ENCODE results near the gene ABCA7.

DNA sequence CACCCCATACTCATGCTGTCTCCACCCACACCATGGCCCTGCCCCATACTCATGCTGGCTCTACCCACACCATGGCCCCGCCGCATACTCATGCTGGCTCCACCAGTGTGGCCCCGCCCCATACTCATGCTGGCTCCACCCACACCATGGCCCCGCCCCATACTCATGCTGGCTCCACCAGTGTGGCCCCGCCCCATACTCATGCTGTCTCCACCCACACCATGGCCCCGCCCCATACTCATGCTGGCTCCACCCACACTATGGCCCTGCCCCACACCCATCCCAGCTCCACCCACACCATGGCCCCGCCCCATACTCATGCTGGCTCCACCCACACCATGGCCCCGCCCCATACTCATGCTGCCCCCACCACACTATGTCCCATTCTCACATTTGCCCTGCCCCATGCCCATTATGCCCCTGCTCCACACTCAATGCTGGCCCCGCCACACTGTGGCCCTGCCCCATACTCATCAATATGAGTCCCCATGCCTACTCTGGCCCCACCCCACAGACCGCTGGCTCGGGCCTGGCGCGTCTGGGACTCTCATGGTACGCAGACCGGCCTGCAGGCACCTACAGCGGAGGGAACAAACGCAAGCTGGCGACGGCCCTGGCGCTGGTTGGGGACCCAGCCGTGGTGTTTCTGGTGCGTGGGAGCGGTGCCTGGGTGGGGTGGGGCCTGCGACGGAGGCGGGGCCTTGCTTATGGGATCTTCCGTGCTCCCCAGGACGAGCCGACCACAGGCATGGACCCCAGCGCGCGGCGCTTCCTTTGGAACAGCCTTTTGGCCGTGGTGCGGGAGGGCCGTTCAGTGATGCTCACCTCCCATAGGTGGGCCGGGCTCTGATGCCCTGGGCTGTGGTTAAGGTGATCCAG, 23.4 kb downstream of the ABCA7 start:
- TF ChIP-seq CTCF (IDR thresholded peaks at IDR 0.05) (no peak), POLR2A (IDR thresholded peaks at IDR 0.05) (no peak)
